ENCODE data around the gene ARHGEF11.

DNA sequence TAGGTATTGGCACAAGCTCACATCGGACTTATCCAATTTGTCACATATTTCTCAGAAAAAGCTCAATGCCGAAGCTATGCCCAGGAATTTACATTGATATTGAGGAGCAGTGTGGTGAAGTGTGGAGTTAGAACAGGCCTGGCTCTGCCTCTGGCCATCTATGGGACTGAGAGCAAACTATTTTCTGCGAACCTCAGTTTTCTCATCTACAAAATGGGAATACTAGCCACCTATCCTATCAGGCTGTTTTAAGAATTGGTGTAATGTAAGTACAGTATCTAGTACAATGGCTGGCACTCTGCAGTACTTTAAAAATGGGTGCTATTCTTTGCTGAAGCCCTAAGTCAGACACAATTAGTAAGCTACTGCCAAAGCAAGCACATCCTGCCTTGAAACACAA is 47.2 kb downstream of the ARHGEF11 start:
- no peak for TF ChIP-seq EZH2 (IDR thresholded peaks at IDR 0.05; ENCODE audit: borderline replicate concordance, insufficient read depth, low read depth, low read length, poor library complexity, severe bottlenecking)
- TF ChIP-seq, protein P1, sequence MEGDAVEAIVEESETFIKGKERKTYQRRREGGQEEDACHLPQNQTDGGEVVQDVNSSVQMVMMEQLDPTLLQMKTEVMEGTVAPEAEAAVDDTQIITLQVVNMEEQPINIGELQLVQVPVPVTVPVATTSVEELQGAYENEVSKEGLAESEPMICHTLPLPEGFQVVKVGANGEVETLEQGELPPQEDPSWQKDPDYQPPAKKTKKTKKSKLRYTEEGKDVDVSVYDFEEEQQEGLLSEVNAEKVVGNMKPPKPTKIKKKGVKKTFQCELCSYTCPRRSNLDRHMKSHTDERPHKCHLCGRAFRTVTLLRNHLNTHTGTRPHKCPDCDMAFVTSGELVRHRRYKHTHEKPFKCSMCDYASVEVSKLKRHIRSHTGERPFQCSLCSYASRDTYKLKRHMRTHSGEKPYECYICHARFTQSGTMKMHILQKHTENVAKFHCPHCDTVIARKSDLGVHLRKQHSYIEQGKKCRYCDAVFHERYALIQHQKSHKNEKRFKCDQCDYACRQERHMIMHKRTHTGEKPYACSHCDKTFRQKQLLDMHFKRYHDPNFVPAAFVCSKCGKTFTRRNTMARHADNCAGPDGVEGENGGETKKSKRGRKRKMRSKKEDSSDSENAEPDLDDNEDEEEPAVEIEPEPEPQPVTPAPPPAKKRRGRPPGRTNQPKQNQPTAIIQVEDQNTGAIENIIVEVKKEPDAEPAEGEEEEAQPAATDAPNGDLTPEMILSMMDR (IDR thresholded peaks at IDR 0.05): no peak

Data from B cell (primary cell).